NB4 (cell line): Measurements from ENCODE around the gene GSK3B.

ENCODE experiments used
- CTCF ChIP-seq: IDR thresholded peaks from one replicate; pipeline ENCODE4 v1.5.1; 2012; ENCODE audit warnings: low read depth, low read length
- MAX ChIP-seq: IDR thresholded peaks from 2 replicates; pipeline ENCODE4 v1.6.1; 2011; ENCODE audit warnings: low read depth, low read length
- POLR2A ChIP-seq: IDR thresholded peaks from 2 replicates; pipeline ENCODE4 v1.6.1; 2011; ENCODE audit warnings: mild to moderate bottlenecking; ENCODE audit not compliant: insufficient read length; ENCODE audit errors: extremely low read depth

DNA sequence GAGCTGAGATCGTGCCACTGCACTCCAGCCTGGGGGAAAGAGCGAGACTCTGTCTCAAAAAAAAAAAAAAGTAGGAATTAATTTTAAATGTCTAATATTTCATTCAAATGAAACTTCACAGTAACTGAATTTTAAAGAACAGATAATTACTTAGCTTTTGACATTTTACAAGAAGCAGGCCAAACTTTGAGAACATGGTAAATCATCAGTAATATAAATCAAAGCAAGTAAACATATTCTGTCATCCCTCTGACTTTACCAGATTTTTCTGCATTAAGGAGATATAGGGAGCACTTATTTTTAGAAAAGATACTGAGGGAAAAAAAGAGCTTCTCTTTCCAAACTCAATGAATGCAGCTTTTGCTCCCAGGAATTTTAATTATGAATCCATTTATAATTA, 275.3 kb downstream of the GSK3B start:
- TF ChIP-seq POLR2A (no peak), CTCF (no peak), MAX (no peak)
